DLD1 (cell line): ENCODE data around the gene C12orf76.

Source experiments
- in situ Hi-C: cut with HindIII; loops from 2 replicates; pipeline ENCODE4 v1.10.0; 2017; ENCODE audit warnings: low sequenced_read_pairs

Gene C12orf76

GRCh38 chr12:109997393-109997792 lies 50.9 kb downstream of the C12orf76 start:
- in situ Hi-C loops = no loop called here

- in situ Hi-C loops = no loop called here
Measured at GRCh38 chr12:109996483-109996853, 51.9 kb downstream of the C12orf76 start.

GRCh38 chr12:109995686-109996482 lies 52.4 kb downstream of the C12orf76 start, which contains the start of gene GIT2:
Gene GIT2 (minus strand): TSS chr12:109996368. CDS start chr12:109996224, 144 bp downstream.
- in situ Hi-C loops = no loop called here

GRCh38 chr12:109995361-109995685 lies 53.0 kb downstream of the C12orf76 start:
- in situ Hi-C loops = no loop called here

- in situ Hi-C loops = no loop called here
Measured at GRCh38 chr12:109994401-109995175, 53.7 kb downstream of the C12orf76 start.

GRCh38 chr12:109993091-109993490 lies 55.2 kb downstream of the C12orf76 start:
- in situ Hi-C loops = no loop called here

GRCh38 chr12:109991586-109991985 lies 56.7 kb downstream of the C12orf76 start:
- in situ Hi-C loops = no loop called here
